ENCODE results near the gene PPP2R5E. TPM values are rescaled to one million over a fixed set of nuclear protein-coding genes. Genes with fewer than 3 reads are reported as not detected.

The PPP2R5E gene
- total RNA-seq, 1 experiment from 2014 or later, result 45.0 TPM

- H3K4me2 ChIP-seq (ENCODE audit: low read length), result peak overlapping the region; percentile 82
- no peaks in the 10 kb centered on the region for H4K20me1 ChIP-seq (ENCODE audit: insufficient read depth)
- peaks cover 42% of the 10 kb centered on the region for H3K79me2 ChIP-seq (ENCODE audit: insufficient read depth, low read length)
- POLR2A ChIA-PET, result interaction anchor here (0.8 to 1.6 kb wide), 9 partner anchors 9 to 98 kb away, joined by 3 to 7 read pairs (median 4); partner anchors contain the start of gene WDR89
- H2AFZ ChIP-seq (ENCODE audit: low read depth, low read length, poor library complexity, severe bottlenecking), result peak overlapping the region; percentile 11
- peaks cover 4 to 22% of the 10 kb centered on the region in 2 experiments; a peak in 3 of 4 replicates for H3K4me1 ChIP-seq (ENCODE audit: control insufficient read depth in 1 of 2, insufficient read depth in 2 of 2, low read length in 2 of 2)
- peak overlapping the region; percentile 80 for H3K27ac ChIP-seq (ENCODE audit: low read depth, low read length)
- H3K9me3 ChIP-seq (ENCODE audit: control insufficient read depth in 1 of 2, insufficient read depth in 1 of 2, low read depth in 1 of 2, low read length in 2 of 2), result no peaks in the 10 kb centered on the region
- TSS peak; percentile 92 for BruUV-seq (replicated peaks)
- TF ChIP-seq EGR1 (IDR thresholded peaks at IDR 0.05; ENCODE audit: low read depth) (no peak), ZFX (IDR thresholded peaks at IDR 0.05) (no peak), YY1 (IDR thresholded peaks at IDR 0.05; ENCODE audit: extremely low read depth, insufficient replicate concordance, low read depth, low read length) (no peak), TCF7L2 (IDR thresholded peaks at IDR 0.05; ENCODE audit: borderline replicate concordance, extremely low read depth, insufficient read depth, insufficient read length) (no peak), FOSL1 (IDR thresholded peaks at IDR 0.05; ENCODE audit: low read depth) (no peak), MAX (IDR thresholded peaks at IDR 0.05) (no peak)
- ATAC-seq (peak; percentile 41), DNase-seq (ENCODE audit: low read depth, low spot score) (no peak)
- no peaks in the 10 kb centered on the region for H3K9me2 ChIP-seq (ENCODE audit: insufficient read depth)
- intact Hi-C loops (cut with micrococcal nuclease), result loop anchor here (2.0 to 10.0 kb wide), 2 partner anchors 155 to 231 kb away; no protein-coding TSS in a partner anchor
- no peaks in the 10 kb centered on the region for H3K27me3 ChIP-seq (ENCODE audit: insufficient read depth, low read length)
- H3K9ac ChIP-seq (ENCODE audit: low read length), result peak overlapping the region; percentile 81
- RAD21 ChIA-PET (ENCODE audit: low non-redundant PET in 1 of 2, low total read pairs in 2 of 2, uncharacterized antibody in 2 of 2, unreplicated experiment in 2 of 2), result interaction anchor here in 1 of 2 experiments (1.1 kb wide), 1 partner anchor 77 kb away, joined by 3 read pairs; no protein-coding TSS in a partner anchor
- peak overlapping the region; percentile 96 to 97 for H3K4me3 ChIP-seq (replicated peaks in 1 of 2; ENCODE audit: low read depth in 1 of 2, low read length in 2 of 2)
- H3K36me3 ChIP-seq (ENCODE audit: control insufficient read depth in 1 of 2, insufficient read depth in 2 of 2, low read length in 2 of 2), result peaks cover 7 to 9% of the 10 kb centered on the region in 2 experiments
- CTCF ChIA-PET, result interaction anchor here (1.3 to 2.6 kb wide), 3 partner anchors 154 to 226 kb away, joined by 3 to 21 read pairs (median 6); no protein-coding TSS in a partner anchor
Observed at GRCh38 chr14:63543826-63544406, 739 bp upstream of the PPP2R5E start.
